IPS-18c (cell line): ENCODE data around the gene PLBD2.
"Not testable (repeated sequence)": the region's sequence is repeated elsewhere in the genome, so short reads cannot be mapped to it uniquely, and the experiment has no call there.

Experiments used
- H3K4me3 ChIP-seq: 2 replicates; pipeline ENCODE4 v1.7.0; 2013; ENCODE audit warnings: low read depth, mild to moderate bottlenecking, low read length, moderate library complexity; ENCODE audit not compliant: insufficient read depth
- H3K9me3 ChIP-seq: one replicate; pipeline ENCODE4 v1.6.1; 2013; ENCODE audit warnings: mild to moderate bottlenecking, low read length, moderate library complexity; ENCODE audit not compliant: control insufficient read depth, insufficient read depth

PLBD2 gene

DNA sequence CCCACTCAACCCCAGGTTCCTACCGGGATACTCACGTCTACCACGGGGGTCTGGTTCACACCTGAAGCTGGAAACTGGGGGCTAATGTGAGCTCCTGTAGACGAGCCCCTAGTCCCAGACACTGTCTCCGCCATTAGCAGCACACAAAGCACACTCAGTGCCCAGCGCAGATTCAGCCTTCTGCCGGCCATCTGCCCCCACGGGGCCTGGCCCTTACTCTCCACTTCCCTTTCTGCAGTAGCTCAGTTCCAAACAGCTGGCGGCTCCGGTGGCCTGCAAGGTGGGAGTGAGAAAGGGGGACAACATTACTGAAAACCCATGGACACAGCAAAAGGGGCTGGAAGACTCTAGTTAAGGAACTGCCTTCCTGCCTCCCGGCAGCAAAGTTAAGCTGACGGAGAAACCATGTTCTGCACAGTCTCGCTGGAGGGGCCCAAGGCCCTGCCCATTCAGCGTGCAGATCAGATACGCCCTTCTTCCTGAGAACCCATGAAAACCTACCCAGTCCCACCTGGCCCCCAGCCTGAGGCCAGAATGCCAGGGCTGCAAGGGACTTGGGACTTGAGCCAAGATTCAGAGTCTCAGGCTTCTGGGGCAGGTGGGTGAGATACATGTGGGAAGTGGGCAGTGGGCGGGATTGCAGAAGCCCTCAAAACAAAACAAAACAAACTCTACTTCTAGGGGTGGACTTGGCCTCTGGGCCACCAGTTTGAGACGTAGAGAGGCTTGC is 25.5 kb upstream of the PLBD2 start:
- Histone ChIP-seq H3K4me3 (no peak overlapping the region), H3K9me3 (no peaks in the 10 kb centered on the region)

DNA sequence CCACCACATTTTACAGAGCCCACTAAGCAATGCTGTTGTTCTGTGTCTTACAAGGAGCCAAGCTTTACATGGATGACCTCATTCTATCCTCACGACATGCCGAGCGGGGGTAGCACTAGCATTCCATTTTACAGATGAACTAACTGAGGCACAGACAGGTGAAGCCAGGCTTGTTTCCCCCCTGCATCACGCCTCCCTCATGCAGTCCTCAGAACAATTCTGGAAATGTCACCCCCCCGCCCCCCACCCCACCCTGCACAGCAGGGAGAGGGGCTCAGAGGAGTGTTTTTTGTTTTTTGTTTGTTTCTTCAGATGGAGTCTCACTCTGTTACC is 25.0 kb upstream of the PLBD2 start:
- Histone ChIP-seq H3K4me3 (no peak overlapping the region), H3K9me3 (no peaks in the 10 kb centered on the region)

DNA sequence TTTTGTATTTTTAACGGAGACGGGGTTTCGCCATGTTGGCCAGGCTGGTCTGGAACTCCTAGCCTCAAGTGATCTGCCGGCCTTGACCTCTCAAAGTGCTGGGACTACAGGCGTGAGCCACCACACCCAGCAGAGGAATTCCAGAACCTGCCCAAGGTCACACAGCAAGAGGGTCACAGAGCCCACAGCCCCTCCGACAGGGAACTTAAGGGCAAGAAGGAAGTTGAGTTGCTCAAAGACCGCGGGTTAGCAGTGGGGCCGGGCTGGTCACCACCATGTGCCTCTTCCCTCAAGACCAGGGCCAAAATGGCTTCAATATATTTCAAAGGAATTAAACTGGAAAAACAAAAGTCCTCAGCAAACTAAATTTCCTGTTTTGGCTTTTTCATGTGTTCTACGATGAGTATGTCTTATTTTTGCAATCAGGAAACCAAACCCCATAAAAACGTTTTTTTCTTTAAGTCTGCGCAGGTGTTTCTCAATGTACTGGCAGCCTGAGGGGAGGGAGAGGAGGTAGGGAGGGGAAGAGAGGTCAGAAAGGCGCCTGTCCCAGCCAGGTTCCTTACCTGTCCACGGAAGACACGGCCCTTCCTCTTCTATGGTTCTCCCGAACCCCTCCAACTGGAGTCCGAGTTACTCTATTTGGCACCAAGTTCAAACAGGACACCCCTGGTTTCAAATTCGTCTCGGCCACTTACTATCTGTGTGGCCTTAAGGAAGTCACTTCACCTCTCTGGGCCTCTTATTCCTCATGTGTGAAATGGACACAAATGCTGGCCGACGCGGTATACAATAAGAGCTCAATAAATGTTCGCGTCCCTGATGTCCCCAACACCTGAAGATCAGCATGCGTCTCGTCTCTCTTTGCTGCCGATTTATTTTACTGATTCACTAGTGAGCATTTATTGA is 24.3 kb upstream of the PLBD2 start:
- Histone ChIP-seq H3K9me3 (no peaks in the 10 kb centered on the region), H3K4me3 (peak overlapping the region; percentile 59)

DNA sequence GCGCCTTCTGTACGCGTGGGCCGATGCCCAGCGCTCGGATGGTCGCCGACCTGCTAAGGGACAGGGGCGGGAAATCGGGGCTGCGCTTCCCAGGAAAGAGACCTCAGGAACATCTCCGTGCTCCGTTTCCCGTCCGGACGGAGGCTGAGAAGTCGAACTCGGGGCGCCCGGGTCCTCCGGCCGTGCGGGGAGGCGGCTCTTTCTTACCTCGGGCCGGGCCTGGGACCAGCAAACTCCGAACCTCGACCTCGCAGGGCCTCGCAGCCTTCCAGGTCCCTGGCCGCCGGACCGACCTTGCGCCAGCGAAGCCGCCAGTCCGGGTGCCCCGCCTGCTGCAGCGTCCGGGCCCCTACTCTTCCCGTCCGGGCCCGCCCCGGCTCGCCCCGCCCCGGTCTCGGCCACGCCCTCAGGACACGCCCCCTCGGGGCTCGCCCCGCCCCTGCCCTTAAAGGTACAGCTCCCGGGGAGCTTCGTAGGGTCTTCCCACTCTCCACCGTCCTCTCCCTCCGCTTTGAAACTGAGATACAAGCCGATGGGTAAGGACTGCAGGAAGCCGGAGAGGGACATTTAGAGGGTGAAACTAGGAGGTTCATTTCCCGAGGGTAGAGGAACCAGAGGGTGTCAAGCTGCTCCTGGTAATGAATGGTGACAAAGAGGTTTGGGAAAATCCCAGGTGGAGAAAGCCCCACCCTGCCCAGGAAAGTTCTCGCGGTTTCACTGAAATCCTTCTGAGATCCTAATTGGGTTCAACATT is 23.4 kb upstream of the PLBD2 start, which contains the start of gene SLC8B1:
SLC8B1 (minus strand) TSS at position 324 of the 754 bp plus-strand sequence. CDS start 2,231 bp downstream, outside the sequence.
- no peaks in the 10 kb centered on the region for H3K9me3 ChIP-seq
- H3K4me3 ChIP-seq = peak within 1 kb of the TSS; percentile 59

DNA sequence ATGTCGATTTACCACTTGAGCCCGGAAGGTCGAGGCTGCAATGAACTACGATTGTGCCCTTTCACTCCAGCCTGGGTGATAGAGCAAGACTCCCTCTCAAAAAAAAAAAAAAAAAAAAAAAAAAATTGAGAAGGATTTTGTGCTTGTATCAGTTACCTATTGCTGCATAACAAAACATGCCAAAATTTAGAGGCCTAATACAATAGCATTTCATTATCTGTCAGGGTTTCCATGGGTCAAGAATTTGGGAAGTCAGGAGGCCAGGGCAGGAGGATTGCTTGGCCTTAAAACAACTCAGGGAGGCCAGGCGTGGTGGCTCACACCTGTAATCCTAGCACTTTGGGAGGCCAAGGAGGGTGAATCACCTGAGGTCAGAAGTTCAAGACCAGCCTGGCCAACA is 18.8 kb upstream of the PLBD2 start:
- no peaks in the 10 kb centered on the region for H3K9me3 ChIP-seq
- no peak overlapping the region for H3K4me3 ChIP-seq

DNA sequence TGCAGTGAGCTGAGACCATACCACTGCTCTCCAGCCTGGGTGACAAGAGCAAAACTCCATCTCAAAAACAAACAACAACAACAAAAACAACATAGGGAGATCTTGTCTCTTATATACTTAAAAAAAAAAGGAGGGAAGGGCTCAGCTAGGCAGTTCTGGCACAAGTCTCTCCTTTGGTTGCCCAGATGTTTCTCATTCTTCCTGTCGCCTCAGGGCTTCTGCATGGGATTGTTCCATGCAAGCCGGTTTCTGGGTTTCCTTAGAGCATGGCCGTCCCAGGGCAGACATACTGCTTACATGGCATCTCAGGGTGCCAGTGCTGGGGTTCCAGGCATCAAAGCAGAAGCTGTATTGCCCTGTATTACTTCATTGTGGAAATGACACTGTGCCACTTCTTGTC is 18.3 kb upstream of the PLBD2 start:
- no peak overlapping the region for H3K4me3 ChIP-seq
- no peaks in the 10 kb centered on the region for H3K9me3 ChIP-seq

DNA sequence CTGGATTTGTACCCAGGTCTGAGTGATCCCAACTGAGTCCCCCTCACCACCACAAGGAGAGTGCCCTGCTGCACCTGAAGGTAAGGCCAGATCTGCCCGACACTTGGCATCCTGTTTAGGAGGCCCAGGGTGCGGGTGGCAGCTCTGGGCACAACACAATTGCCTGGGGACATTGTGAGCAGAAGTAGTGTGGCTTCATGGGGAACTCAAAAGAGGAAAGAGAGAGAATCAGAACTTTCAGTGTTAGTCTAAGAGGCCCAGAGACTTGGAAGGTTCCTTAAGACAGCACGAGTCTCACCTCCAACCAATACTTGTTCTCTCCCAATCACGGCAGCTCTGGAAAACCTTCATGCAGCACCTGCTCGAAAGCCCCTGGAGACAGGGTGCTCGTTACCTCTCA is 16.9 kb upstream of the PLBD2 start:
- Histone ChIP-seq H3K9me3 (no peaks in the 10 kb centered on the region), H3K4me3 (no peak overlapping the region)

DNA sequence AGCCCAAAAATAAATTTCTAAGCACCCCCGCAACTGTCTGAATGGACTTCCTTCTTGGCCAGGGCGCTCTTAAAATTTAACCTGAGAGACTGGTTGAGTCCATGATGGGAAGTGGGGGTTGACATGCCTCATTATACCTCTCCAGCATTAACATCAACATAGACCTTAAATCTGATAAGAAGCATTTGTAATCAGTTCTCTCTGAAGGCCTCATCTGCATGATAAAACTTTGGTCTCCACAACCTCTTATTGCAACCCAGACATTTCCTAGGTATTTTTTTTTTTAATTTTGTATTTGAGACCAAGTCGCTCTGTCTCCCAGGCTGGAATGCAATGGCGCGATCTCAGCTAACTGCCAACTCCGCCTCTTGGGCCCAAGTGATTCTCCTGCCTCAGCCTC is 13.1 kb upstream of the PLBD2 start:
- H3K4me3 ChIP-seq = no peak overlapping the region

DNA sequence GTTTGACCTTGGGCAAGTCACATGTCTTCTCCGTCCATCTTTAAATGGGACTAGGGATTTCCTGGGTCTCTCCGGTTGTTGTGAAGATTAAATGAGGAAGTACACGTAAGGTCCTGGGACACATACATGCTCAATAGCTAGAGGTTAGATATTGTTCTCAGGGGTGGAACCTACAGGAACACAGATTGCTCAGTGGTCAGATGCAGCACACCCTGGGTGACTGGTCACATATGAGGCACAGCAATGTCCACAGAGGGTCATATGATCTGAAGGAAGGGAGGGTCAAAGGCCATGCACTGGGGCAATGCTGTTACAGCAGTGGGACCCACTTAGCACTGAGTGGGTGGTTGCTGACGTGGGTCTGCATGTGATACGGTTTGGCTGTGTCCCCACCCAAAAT is 12.0 kb upstream of the PLBD2 start:
- H3K9me3 ChIP-seq = no peaks in the 10 kb centered on the region
- H3K4me3 ChIP-seq = no peak overlapping the region

More for the DNA sequence above, 13.1 kb upstream of the PLBD2 start:
- no peaks in the 10 kb centered on the region for H3K9me3 ChIP-seq

DNA sequence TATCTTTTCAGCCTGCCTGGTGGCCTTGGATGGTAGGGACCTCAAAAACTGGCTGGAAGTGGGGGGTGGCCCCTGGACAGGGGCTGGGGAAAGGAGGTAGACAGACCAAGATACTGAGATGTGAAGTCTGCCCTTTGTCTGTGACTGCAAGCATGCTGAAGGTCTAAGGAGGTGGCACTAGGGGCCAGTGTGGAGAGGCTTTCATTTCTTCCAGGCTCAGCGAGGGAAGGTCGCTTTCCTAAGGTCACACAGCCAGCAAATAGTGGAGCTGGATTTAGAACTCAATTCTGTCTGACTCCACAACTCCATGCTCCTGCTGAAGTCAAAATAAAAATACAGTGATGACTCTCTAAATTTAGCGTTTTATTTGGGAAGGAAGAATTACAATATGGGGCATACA is 11.3 kb upstream of the PLBD2 start:
- no peaks in the 10 kb centered on the region for H3K9me3 ChIP-seq
- no peak overlapping the region for H3K4me3 ChIP-seq

DNA sequence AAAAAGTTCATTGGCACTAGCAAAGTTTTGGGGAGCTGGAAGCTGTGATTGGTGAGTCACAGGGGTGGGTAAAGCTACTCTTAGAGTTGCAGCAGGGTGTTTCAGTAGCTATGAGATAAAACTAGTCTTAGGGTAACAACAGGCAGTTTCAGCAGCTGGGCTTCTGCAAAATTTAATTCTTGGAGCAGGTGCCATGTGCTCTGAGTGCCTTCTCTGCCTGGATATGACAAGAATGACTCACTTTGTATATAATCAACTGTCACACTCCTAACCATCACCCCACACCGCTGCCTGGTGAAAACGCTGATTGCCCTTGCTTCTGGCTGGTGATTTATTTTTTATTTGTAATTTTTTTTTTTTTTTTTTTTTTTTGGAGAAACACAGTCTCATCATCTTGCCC is 10.5 kb upstream of the PLBD2 start:
- Histone ChIP-seq H3K9me3 (no peaks in the 10 kb centered on the region), H3K4me3 (no peak overlapping the region)

DNA sequence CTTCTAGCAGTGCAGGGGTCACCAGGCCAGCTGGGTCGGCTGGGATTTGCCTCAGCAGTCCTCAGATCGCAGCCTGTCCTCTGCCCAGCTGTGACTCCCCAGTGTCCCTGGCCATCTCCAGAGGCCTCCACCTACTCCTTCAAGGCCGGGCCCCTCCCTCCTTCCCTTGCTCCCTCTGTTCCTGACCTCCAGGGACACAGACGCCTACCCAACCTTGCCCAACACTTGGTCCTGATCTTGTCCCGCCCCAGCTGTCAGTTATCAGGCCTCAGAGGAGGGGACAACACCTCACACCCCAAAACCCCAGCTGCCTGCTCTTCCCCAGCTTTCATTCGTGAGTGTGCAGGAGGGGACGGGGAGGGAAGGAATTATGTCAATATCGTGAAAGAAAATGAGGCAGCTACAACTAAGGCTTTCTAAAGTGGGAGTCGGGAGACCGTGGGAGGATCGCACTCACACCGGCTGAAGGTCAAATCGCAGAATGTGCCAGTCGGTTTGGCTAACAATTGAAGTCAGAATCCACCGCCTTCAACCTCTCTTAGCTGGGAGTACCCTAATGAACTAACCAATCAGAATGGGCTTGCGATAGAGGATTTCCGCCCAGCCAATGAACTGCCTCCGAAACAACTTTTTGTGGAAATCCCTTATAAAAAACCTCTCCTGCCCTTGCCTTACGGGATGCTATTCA is 9.4 kb upstream of the PLBD2 start:
- Histone ChIP-seq H3K4me3 (no peak overlapping the region), H3K9me3 (no peaks in the 10 kb centered on the region)

DNA sequence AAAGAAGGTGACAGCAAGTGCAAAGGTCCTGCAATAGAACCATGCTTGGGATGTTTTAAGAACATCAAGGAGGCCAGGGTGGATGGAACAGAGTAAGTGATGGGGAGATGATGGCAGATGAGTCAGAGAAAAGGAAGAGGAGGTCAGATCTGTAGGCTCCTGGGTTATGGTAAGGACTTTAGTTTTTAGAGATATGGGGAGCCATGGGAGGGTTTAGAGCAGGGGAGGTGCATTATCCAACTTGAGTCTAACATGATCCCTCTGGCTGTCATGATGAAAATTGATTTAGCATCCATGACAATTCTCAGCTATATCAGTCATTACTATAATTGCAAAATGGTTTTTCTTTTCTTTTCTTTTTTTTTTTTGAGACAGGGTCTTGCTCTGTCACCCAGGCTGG is 7.3 kb upstream of the PLBD2 start:
- Histone ChIP-seq H3K9me3 (no peaks in the 10 kb centered on the region), H3K4me3 (no peak overlapping the region)

DNA sequence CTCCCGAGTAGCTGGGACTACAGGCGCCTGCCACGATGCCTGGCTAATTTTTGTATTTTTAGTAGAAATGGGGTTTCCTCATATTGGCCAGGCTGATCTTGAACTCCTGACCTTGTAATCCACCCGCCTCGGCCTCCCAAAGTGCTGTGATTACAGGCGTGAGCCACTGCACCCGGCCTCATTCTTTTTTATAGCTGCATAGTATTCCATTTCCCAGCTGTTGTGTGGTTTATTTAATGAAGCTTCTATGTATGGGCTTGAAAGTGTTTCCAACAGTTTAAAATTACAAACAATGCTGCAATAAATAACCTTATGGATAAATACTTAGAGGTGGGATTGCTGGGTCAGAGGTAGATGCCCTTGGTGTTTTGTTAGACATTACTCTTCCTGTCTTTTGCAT is 4.2 kb upstream of the PLBD2 start:
- not testable (repeated sequence) for H3K9me3 ChIP-seq, H3K4me3 ChIP-seq

DNA sequence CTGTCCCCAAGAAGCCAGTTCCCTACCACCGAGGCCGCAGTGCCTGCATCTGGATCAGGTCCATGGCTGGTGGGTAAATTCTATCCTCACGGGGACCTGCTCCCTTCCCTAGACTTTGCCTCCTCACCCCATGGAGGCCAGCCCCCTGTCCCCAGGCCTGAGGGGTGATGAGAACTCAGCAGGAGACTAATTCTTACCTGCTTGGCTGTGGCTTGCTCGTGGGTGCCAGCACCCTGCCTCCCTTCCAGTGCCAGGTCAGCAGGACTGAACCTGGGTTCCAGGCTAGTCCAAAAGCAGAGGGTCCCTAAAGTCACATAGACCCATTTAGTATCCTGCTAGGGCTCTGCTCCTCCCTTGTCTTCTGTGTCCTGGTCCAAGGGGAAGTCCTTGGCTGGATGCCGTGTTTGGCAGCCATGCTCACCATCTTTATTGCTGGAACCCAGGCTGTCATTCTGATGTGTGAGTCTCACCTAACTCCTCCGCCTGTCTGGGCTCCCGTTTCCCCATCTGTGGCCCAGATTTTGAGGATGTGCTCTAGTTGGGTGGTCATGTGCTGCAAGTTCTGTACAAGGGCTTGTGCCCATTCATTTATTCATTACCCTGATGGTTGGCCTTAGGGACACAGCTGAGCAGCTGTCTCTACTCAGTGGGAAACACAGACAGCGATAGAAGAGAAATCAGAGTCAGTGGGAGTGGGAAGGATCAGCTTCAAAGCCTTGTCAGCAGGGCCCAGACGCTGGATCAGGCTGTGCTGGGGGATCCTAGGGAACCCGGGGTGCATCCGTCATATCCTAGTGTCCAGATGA is 949 bp downstream of the PLBD2 start:
- Histone ChIP-seq H3K4me3 (peak overlapping the region; percentile 88), H3K9me3 (no peaks in the 10 kb centered on the region)

DNA sequence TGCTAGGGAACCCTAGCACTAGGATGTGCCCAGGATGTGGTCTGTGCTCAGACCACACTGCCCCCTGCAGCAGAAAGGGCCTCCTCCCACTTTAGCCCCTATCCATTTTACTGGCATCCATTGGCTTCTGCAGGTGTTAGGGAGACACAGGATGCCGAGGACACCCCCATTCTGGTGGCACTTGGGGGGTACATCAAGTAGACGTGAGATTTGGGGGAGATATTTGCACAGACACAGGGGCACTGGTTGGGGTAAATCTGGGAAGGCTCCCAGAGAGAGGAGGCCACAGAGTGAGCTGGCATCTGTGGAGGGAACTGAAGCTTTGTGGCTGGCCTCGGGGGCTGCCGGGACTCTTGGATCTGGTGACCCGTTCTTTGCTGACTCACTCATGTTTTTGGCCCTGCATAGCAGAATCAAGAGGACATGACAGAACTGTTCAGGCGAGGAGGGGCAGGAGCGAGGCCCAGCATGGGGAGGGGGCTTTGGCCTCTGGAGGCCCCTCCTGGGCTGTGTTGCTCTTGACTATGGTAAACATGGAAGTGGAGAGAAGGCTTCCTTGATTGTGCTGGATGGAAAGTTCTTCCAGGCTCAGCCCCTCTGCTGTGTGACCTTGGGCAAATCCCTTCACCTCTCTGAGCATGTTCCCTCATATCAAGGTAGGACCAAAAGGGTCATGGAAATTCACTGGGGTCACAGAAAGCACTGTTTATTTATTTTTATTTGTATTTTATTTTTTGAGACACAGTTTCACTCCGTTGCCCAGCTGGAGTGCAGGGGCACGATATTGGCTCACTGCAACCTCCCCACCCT is 1.8 kb downstream of the PLBD2 start:
- Histone ChIP-seq H3K4me3 (no peak overlapping the region), H3K9me3 (no peaks in the 10 kb centered on the region)
